Peyer's patch (tissue), 4 donors: ENCODE results near the gene MAD1L1. TPM values are rescaled to one million over a fixed set of nuclear protein-coding genes. Genes with fewer than 3 reads are reported as not detected.
"Not testable (repeated sequence)": the region's sequence is repeated elsewhere in the genome, so short reads cannot be mapped to it uniquely, and the experiment has no call there.

Experiments
- DNase-seq, 3 donors: peaks; one replicate each; pipeline ENCODE4 v3.0.0-alpha.2; 2017 to 2019
- H3K27ac ChIP-seq, 4 donors: fragments of 200-600 bp; sonication (generic); one replicate each; pipeline ENCODE4 v1.5.1; 2016 to 2019
- H3K27me3 ChIP-seq, 2 donors: fragments of 200-600 bp; sonication (generic); one replicate each; pipeline ENCODE4 v1.5.1; 2019
- H3K36me3 ChIP-seq, 3 donors: fragments of 200-600 bp; sonication (generic); one replicate each; pipeline ENCODE4 v1.5.1; 2016 to 2019
- H3K4me1 ChIP-seq, 4 donors: fragments of 200-600 bp; sonication (generic); one replicate each; pipeline ENCODE4 v1.5.1; 2016 to 2019
- H3K4me3 ChIP-seq, 4 donors: fragments of 200-600 bp; sonication (generic); 1 replicate in 3 of 4; 2 replicates in 1 of 4; pipeline ENCODE4 v1.5.1; 2016 to 2019; ENCODE audit warnings: mild to moderate bottlenecking in 1 of 4
- H3K9me3 ChIP-seq, 4 donors: fragments of 200-600 bp; sonication (generic); one replicate each; pipeline ENCODE4 v1.5.1; 2016 to 2019; ENCODE audit warnings: mild to moderate bottlenecking in 1 of 4
- POLR2A ChIP-seq, 2 donors: fragments of 450-650 bp; IDR thresholded peaks; one replicate each; pipeline ENCODE4 v1.5.1; 2017; ENCODE audit warnings: antibody characterized with exemption in 2 of 2, mild to moderate bottlenecking in 2 of 2, moderate library complexity in 2 of 2
- total RNA-seq, 4 donors: library from RNA; depleted of rRNA; stranded (reverse); fragments of >200 nt; gene quantifications; one replicate each; pipeline ENCODE4 v1.1.0, GENCODE V29; 2016
- TF ChIP-seq, protein P1 (sequence below), 6 experiments: fragments of 450-650 bp in 4 of 6; fragments of 200-600 bp in 2 of 6; sonication (generic) in 1 of 6; IDR thresholded peaks; one replicate each; pipeline ENCODE4 v1.5.1; 2017 to 2019; ENCODE audit warnings: antibody characterized with exemption in 6 of 6, mild to moderate bottlenecking in 3 of 6, moderate library complexity in 1 of 6

The MAD1L1 gene
- total RNA-seq, 4 donors from 2014 or later: 43.9 to 417 (median 59.1) TPM

DNA sequence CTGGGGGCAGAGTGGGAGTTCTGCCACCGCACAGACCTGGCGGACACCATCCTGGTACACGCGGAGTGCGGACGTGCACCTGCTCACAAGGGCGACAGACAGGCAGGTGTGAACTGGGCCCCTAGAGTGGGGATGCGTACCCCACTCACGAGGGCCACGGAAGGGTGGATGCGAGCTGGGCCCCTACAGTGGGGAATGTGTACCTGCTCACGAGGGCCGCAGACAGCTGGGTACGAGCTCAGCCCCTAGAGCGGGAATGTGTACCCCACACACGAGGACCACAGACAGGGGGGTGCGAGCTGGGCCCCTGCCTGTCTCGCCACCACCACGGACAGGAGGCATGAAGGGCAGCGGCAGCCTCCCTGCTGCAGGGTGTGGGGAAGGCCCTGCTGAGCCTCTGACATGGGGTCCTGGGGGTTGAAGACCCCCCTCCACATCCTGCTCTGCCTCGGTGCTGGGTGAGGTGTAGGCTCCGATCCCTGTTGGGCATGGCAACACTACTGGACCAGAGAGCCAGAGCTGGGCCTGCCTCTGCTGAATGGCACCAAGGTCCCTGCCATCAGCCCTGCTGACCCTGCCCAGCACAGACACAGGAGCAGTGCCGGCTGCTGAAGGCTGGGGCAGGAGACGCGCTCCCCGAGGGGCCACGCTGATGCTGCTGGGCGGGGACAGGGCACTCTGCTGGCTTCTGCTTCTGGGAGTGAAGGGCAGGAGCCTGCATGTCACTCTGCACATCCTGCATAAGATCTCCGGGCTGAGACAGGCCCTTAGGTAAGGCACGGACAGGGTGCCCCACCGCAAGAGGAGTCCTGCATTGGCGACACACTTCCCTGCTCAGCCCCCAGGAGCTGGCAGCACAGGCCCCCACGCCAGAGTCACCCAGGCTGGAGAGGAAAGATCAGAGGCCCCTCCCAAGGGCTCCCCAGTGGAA, 259.2 kb downstream of the MAD1L1 start:
- no peak overlapping the region for H3K4me3 ChIP-seq
- TF ChIP-seq, protein P1, sequence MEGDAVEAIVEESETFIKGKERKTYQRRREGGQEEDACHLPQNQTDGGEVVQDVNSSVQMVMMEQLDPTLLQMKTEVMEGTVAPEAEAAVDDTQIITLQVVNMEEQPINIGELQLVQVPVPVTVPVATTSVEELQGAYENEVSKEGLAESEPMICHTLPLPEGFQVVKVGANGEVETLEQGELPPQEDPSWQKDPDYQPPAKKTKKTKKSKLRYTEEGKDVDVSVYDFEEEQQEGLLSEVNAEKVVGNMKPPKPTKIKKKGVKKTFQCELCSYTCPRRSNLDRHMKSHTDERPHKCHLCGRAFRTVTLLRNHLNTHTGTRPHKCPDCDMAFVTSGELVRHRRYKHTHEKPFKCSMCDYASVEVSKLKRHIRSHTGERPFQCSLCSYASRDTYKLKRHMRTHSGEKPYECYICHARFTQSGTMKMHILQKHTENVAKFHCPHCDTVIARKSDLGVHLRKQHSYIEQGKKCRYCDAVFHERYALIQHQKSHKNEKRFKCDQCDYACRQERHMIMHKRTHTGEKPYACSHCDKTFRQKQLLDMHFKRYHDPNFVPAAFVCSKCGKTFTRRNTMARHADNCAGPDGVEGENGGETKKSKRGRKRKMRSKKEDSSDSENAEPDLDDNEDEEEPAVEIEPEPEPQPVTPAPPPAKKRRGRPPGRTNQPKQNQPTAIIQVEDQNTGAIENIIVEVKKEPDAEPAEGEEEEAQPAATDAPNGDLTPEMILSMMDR (IDR thresholded peaks at IDR 0.05): no peak
- no peak for TF ChIP-seq POLR2A (IDR thresholded peaks at IDR 0.05)
- no peaks in the 10 kb centered on the region for H3K9me3 ChIP-seq
- peaks cover 0 to 5% (median 0%) of the 10 kb centered on the region in 3 donors for H3K36me3 ChIP-seq
- DNase-seq: peak in 1 of 3 donors; percentile 33
- no peak overlapping the region for H3K27ac ChIP-seq
- no peaks in the 10 kb centered on the region for H3K4me1 ChIP-seq
- no peaks in the 10 kb centered on the region for H3K27me3 ChIP-seq

DNA sequence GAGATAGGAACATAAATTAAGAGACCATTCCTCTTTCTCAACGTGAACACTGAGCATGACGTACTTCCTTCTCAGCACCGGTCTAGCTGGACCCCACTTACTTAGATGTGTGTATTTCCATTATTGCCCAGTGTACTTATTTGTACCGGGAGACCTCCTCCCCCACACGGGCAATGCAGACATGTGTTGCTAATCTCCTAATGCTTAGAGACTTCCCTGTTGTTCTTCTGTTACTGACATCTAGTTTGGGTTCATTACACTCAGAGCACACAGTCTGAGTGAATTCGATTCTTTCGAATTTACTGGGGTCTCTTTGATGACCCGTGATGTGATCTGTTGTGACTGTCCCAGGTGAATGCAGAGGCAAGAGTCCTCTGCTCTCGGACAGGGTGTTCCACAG, 260.0 kb downstream of the MAD1L1 start:
- Histone ChIP-seq H3K4me1 (no peaks in the 10 kb centered on the region), H3K9me3 (no peaks in the 10 kb centered on the region), H3K4me3 (no peak overlapping the region), H3K27me3 (no peaks in the 10 kb centered on the region), H3K27ac (no peak overlapping the region), H3K36me3 (peaks cover 0 to 1% (median 0%) of the 10 kb centered on the region in 3 donors)
- no peak for TF ChIP-seq POLR2A (IDR thresholded peaks at IDR 0.05)
- no peak for DNase-seq

DNA sequence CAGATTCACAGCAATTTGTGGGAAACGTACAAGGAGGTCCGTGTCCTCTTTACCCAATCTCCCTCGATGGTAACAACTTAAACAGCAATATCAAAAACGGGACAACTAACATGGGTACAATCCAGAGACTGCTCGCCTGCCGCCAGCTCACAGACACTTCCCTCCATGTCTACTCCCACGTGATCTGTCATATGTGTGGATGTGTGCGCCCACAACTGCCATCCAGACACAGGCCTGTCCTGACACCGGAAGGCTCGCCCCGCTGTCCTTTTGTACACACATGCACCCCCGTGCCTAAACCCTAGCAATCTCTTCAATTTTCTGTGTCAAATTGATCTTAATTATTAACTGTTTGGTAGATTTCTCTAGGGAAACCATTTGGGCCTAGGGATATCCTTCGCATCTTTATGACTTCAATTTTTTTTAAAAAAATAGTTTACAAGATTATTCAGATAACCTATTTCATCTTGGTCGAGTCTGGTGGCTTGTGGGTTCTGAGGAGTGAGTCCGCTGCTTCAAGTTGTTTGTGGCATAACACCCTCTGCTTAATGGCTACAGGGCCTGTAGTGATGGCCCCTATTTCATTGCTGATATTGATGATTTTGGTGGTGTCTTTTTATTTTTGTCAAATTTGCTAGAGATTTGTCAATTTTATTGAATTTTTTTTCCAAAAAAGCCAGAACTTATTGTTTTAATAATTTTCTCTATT, 260.6 kb downstream of the MAD1L1 start:
- Histone ChIP-seq H3K36me3 (no peaks in the 10 kb centered on the region), H3K4me3 (no peak overlapping the region), H3K27me3 (no peaks in the 10 kb centered on the region), H3K27ac (no peak overlapping the region), H3K4me1 (no peaks in the 10 kb centered on the region), H3K9me3 (no peaks in the 10 kb centered on the region)
- DNase-seq: no peak
- TF ChIP-seq POLR2A (IDR thresholded peaks at IDR 0.05): no peak
- TF ChIP-seq, protein P1 (IDR thresholded peaks at IDR 0.05): no peak

DNA sequence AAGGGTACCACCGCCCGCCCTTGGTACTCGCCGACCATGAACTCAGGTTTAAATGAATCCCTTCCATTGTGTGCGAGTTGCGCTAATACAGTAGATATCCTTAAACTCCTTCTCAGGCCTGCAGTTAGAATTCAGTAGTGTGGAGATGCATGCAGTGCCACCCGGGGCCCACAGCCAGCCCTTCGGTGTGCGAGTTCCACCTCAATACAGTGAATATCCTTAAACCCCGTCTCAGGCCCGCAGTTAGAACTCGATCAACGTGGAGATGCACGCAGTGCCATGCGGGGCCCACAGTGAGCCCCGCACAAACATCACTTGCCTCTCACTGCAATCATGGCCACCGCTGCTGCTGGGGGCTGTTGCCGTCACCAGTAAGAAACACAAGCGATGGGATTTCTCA, 261.9 kb downstream of the MAD1L1 start:
- DNase-seq: no peak
- Histone ChIP-seq H3K4me1 (no peaks in the 10 kb centered on the region), H3K4me3 (no peak overlapping the region), H3K36me3 (no peaks in the 10 kb centered on the region), H3K27ac (no peak overlapping the region), H3K27me3 (no peaks in the 10 kb centered on the region), H3K9me3 (no peaks in the 10 kb centered on the region)
- TF ChIP-seq POLR2A (IDR thresholded peaks at IDR 0.05): no peak
- TF ChIP-seq, protein P1 (IDR thresholded peaks at IDR 0.05): no peak

GRCh38 chr7:1970285-1970660, 262.5 kb downstream of the MAD1L1 start:
- H3K27me3 ChIP-seq, H3K27ac ChIP-seq, H3K36me3 ChIP-seq, DNase-seq, H3K4me3 ChIP-seq, H3K9me3 ChIP-seq, H3K4me1 ChIP-seq: not testable (repeated sequence)

DNA sequence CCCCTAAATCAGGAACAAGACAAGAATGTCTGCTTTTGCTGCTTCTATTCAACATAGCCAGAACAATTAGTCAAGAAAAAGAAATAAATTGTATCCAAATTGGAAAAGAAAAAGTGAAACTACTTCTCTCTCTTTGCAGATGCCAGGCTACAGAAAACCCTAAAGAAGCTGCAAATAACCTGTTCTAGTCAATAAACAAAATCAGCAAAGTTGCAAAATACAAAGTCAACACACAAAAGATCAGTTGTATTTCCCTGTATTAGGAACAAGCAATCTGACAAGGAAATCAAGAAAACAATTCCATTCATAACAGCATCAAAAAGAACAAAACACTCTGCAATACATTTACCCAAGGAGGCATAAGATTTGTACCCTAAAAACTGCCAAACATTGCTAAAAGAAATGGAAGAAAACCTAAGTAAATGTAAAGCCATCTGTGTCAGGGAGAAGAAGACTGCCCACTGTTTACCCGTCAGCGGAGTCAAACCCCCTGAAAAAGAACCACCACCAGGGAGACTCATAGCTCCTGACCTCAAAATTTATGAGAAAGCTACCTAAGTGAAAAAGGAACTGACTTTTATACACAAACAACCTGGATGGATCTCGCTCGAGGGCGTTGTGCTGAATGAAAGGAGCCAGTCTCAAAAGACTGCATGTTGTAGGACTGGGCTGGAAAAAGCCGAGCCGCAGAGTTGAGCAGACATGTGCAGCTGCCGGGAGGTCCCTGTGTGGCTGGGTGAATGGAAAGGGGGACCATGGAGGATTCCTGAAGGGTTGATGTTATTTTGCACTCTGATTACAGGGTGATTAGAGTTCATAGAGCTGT, 263.1 kb downstream of the MAD1L1 start:
- H3K36me3 ChIP-seq: no peaks in the 10 kb centered on the region
- no peak overlapping the region for H3K27ac ChIP-seq
- TF ChIP-seq, protein P1 (IDR thresholded peaks at IDR 0.05): no peak
- TF ChIP-seq POLR2A (IDR thresholded peaks at IDR 0.05): no peak
- H3K4me3 ChIP-seq: no peak overlapping the region
- no peaks in the 10 kb centered on the region for H3K4me1 ChIP-seq
- no peak for DNase-seq
- no peaks in the 10 kb centered on the region for H3K27me3 ChIP-seq
- no peaks in the 10 kb centered on the region for H3K9me3 ChIP-seq
